Fibroblast of the aortic adventitia (primary cell): Measurements from ENCODE around the gene UPK3A. TPM values are rescaled to one million over a fixed set of nuclear protein-coding genes. Genes with fewer than 3 reads are reported as not detected.

Experiments
- DNase-seq: peaks from one replicate; pipeline ENCODE4 v3.0.0-alpha.2; 2010; ENCODE audit warnings: low read depth
- H3K4me3 ChIP-seq: 2 replicates; pipeline ENCODE4 v1.5.1; 2011; ENCODE audit warnings: low read depth, mild to moderate bottlenecking, control low read depth, low read length, moderate library complexity
- CTCF ChIP-seq: IDR thresholded peaks from 2 replicates; pipeline ENCODE4 v1.5.1; 2011; ENCODE audit warnings: mild to moderate bottlenecking, low read length, control low read depth, inconsistent platforms; ENCODE audit not compliant: insufficient read depth
- total RNA-seq: library from RNA; depleted of rRNA; stranded (reverse); fragments of >200 nt; gene quantifications from 2 replicates; pipeline ENCODE4 v1.2.3, GENCODE V29; 2012; ENCODE audit warnings: low replicate concordance

The UPK3A gene
- total RNA-seq, result not detected in 2 replicates

DNA sequence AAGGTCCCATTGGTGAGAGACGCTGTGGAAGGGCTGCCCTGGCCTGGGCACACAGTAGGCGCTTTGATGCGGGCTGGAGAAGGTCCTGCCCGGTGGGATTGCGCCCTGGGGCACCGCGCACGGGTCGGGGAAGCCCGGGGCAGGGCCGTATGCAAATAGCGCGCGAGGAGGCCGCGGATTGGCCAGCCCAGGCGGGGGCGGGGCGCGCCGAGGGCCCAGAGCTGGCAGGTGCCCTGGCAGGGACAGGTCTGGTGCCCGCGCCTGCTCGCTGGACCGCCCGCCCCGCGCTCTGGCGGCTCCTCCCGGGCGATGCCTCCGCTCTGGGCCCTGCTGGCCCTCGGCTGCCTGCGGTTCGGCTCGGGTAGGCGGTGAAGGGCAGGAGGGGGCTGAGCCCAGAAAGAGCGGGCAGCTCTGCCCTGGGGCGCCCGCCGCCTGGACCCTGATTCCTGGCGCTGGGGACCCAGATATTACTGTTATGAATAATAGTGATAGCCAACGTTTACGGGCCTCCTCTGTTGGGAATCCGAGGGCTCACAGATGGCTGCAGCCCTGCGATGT is at the start of gene UPK3A:
TSS of gene UPK3A (plus strand) at position 245 of the 558 bp plus-strand sequence. CDS start at position 310, 65 bp downstream.
- TF ChIP-seq CTCF, result no peak
- no peak within 1 kb of the TSS for H3K4me3 ChIP-seq
- DNase-seq, result no peak

DNA sequence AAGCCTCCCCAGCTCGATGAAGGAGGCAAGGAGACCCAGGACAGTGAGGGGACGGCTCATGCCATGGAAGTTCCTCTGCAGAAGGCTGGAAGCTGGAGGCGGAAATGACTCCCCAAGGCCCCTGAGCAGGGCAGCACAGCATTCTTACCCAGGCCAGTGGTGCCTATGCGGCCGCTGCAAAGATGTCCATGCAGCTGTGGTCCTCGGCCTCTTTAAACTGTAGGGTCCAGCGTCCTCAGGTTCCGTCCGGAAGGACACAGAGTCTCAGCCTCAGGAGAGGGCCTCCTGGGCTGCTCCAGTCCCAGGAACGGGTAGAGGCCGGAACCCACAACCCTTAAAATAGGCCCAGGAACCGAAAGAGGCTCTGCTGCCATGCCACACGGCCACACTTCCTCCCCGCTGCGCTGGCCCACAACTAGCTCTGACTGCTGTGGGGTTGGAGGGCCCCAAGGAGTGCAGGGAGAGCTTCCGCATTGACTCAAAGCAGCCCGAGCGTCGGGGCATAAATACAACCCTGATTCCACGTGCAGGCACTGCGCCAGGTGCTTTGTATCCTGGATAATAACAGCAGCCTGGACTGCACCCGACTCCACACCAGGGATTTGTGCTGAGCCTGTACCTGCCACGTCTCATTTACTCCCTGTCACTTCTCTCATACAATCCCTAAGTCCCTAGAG is 49.5 kb upstream of the UPK3A start:
- H3K4me3 ChIP-seq, result no peak overlapping the region
- TF ChIP-seq CTCF, result no peak
- no peak for DNase-seq

GRCh38 chr22:45235851-45236342 is 48.9 kb upstream of the UPK3A start:
- TF ChIP-seq CTCF, result no peak
- H3K4me3 ChIP-seq, result no peak overlapping the region
- no peak for DNase-seq

DNA sequence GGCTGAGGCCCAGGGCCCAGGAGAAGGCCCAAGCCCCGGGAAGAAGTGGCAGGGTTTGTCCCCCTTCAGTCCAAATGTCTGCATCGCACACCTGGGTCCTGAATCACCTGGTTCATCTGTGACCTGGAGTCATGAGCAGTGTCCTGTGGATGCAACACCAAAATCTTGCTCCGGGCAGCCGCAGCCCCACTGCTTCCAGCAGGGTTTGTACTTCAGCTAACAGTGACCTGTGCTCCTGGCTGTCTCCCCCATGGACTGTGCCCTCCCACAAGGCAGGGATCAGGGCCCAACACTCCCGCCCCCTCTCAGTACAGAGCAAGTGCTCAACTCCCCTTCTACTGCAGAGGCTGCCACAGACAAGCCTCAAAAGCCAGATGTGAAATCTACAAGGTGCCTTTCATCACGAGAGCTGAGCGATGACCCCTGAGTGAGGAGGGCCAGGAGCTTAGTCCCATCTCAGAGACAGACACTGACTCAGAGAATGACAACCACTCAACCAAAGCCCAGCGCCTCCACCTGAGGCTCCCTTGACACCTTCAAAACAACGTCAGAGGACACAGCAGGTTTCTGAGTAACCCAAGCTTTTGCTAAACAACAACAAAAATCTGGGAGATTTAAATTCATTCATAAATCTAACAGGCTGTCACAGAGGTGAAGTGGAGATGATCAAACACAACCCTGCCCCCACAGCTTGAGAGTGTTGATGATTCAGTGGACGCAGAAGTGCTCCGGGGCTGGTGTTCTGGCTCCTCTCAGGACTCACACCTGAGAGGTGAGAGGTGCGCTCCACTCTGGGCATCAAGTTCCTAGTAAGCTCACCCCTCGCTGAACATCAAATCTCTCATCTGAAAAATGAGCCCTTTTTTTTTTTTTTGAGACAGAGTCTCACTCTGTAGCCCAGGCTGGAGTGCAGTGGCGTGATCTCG is 47.4 kb upstream of the UPK3A start:
- TF ChIP-seq CTCF, result no peak

DNA sequence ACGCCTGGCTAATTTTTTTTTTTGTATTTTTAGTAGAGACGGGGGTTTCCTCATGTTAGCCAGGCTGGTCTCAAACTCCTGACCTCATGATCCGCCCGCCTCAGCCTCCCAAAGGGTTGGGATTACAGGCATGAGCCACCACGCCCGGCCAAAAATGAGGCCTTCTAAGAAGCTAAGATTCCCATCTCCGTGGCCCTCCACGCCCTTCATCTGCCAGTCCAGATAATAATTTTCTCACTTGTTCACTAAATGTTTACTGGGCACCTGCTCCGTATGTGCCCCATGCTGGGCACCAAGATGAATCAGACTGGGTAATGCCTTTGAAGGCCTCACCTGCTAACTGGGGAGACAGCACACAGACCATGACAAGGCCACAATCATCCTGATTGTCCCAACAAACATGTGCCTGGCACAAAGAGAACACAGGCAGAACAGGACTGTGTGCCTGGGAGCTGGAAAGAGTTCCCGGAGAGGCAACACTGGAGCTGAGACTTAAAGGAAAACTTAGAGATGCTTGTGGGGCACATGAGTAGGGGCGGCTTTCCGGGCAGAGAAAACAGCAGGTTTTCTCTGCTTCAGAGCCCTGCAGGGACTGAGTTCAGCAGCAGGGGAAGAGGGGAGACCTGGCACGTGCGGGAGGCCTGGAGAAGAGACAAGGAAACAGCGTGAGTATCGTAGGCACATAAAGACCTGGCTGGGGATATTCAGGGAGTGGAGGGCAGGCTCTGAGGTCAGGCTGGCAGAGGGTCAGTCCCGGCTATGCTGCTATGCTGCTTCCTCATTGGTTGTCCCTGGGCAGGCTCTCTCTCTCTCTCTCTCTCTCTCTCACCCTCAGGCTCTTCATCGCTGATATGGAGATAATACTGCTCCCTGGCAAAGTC is 46.4 kb upstream of the UPK3A start:
- no peak for DNase-seq
- TF ChIP-seq CTCF, result no peak
- no peak overlapping the region for H3K4me3 ChIP-seq

More for the DNA sequence above, 47.4 kb upstream of the UPK3A start:
- no peak for DNase-seq
- H3K4me3 ChIP-seq, result no peak overlapping the region
